ENCODE data around the gene NPHP3.
"Not testable (repeated sequence)": the region's sequence is repeated elsewhere in the genome, so short reads cannot be mapped to it uniquely, and the experiment has no call there.

NPHP3 gene

GRCh38 chr3:132643366-132643765 is 78.8 kb downstream of the NPHP3 start:
- DNase-seq (ENCODE audit: low read depth): no peak

- DNase-seq (ENCODE audit: low read depth): no peak
Measured at GRCh38 chr3:132642539-132642847, 79.7 kb downstream of the NPHP3 start.

GRCh38 chr3:132641837-132642538 is 80.2 kb downstream of the NPHP3 start:
- DNase-seq (ENCODE audit: low read depth): no peak

- not testable (repeated sequence) for DNase-seq (ENCODE audit: low read depth)
Measured at GRCh38 chr3:132641427-132641826, 80.8 kb downstream of the NPHP3 start.

GRCh38 chr3:132638706-132639105 is 83.5 kb downstream of the NPHP3 start:
- no peak for DNase-seq (ENCODE audit: low read depth)

DNA sequence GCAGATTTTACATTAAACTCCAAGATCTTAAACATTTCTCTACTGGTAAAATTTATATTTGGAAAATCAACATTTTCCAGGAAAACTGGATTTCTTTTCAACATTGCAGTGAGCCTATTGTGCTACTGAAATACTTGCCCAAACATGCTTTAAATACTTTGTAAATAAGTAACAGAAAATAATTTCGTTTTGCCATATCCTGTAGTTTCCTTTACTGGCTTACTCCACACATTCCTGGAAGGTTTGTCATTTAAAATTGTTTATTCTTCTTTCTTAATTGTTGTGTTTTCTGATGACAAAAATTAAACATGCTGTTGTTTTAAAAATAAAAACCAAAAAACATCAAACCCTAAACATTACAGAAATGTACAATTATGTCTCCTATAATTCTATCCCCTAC is 84.6 kb downstream of the NPHP3 start:
- DNase-seq (ENCODE audit: low read depth): no peak

- no peak for DNase-seq (ENCODE audit: low read depth)
Measured at GRCh38 chr3:132635052-132635451, 87.2 kb downstream of the NPHP3 start.

All from stimulated activated CD8-positive, alpha-beta memory T cell treated with anti-CD3 and anti-CD28 coated beads, Interleukin-7, amount 100 ng/mL, for 24 hours (primary cell).